ENCODE measurements around the gene PLEKHG4. TPM values are rescaled to one million over a fixed set of nuclear protein-coding genes. Genes with fewer than 3 reads are reported as not detected.

PLEKHG4 gene
- polyA plus RNA-seq, 1 donor from 2014 or later: 0.65 TPM

- Mint-ChIP-seq H3K27ac (peak overlapping the region in 2 of 3 donors; percentile 4 to 58), H3K27me3 (peaks cover 19% of the 10 kb centered on the region), H3K4me3 (peak overlapping the region in 3 of 4 donors; percentile 9 to 86 (median 52)), H3K36me3 (no peaks in the 10 kb centered on the region), H3K9me3 (no peaks in the 10 kb centered on the region), H3K4me1 (peaks cover 15 to 18% (median 18%) of the 10 kb centered on the region in 3 donors)
These were observed 29.3 kb upstream of the PLEKHG4 start for GRCh38 chr16:67250045-67250327.

GRCh38 chr16:67252609-67253497, 26.5 kb upstream of the PLEKHG4 start:
- Mint-ChIP-seq H3K4me1 (peaks cover 5 to 8% (median 8%) of the 10 kb centered on the region in 3 donors), H3K27me3 (peaks cover 18% of the 10 kb centered on the region), H3K27ac (no peak overlapping the region), H3K9me3 (no peaks in the 10 kb centered on the region), H3K36me3 (no peaks in the 10 kb centered on the region), H3K4me3 (peak overlapping the region in 1 of 4 donors; percentile 9)

DNA sequence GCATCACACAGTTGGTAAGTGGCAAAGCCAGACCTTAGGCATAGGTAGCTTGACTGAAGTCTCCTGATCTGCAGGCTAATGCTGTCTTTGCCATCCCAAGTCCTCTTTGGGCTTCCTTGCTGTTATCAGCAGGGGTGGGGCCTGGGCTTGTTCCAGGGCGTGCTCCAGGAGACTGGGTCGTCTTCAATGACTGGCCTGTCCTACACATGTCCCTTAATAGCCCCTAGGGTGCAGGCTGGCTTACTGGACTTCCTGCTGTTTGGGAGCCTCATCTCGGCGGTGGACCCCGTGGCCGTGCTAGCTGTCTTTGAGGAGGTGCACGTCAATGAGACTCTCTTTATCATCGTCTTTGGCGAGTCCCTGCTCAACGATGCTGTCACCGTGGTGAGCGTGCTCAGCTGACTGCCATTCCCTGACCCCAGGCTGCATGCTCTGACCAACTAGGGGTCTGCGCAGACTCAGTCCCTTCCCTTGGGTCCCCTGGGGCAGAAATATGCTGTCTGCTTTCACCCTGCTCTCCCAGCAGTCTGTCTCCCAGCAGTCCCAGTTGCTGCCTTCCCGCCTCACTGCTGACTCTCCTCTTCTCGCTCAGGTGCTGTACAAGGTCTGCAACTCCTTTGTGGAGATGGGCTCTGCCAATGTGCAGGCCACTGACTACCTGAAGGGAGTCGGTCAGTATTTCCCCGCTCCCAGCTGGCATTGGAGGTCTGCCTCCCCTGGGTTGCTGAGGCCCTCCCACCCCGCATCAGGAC, 24.4 kb upstream of the PLEKHG4 start:
- Mint-ChIP-seq H3K27ac (no peak overlapping the region), H3K36me3 (no peaks in the 10 kb centered on the region), H3K9me3 (no peaks in the 10 kb centered on the region), H3K4me1 (peaks cover 0 to 4% (median 3%) of the 10 kb centered on the region in 3 donors), H3K27me3 (peaks cover 7% of the 10 kb centered on the region), H3K4me3 (no peak overlapping the region)

- peaks cover 3% of the 10 kb centered on the region for H3K27me3 Mint-ChIP-seq
- no peaks in the 10 kb centered on the region for H3K9me3 Mint-ChIP-seq
- H3K36me3 Mint-ChIP-seq: no peaks in the 10 kb centered on the region
- no peak overlapping the region for H3K27ac Mint-ChIP-seq
- H3K4me3 Mint-ChIP-seq: no peak overlapping the region
- H3K4me1 Mint-ChIP-seq: peaks cover 0 to 4% (median 3%) of the 10 kb centered on the region in 3 donors
These were observed 23.6 kb upstream of the PLEKHG4 start for GRCh38 chr16:67255553-67256221.

GRCh38 chr16:67256701-67257230, 22.6 kb upstream of the PLEKHG4 start:
- H3K9me3 Mint-ChIP-seq: no peaks in the 10 kb centered on the region
- no peaks in the 10 kb centered on the region for H3K36me3 Mint-ChIP-seq
- H3K4me1 Mint-ChIP-seq: peaks cover 0 to under 1% (median under 1%) of the 10 kb centered on the region in 3 donors
- peak overlapping the region in 1 of 4 donors; percentile 57 for H3K4me3 Mint-ChIP-seq
- H3K27me3 Mint-ChIP-seq: peaks cover 3% of the 10 kb centered on the region
- H3K27ac Mint-ChIP-seq: no peak overlapping the region

- H3K27me3 Mint-ChIP-seq: peaks cover 3% of the 10 kb centered on the region
- H3K27ac Mint-ChIP-seq: no peak overlapping the region
- H3K4me1 Mint-ChIP-seq: no peaks in the 10 kb centered on the region
- H3K36me3 Mint-ChIP-seq: no peaks in the 10 kb centered on the region
- no peaks in the 10 kb centered on the region for H3K9me3 Mint-ChIP-seq
- no peak overlapping the region for H3K4me3 Mint-ChIP-seq
These were observed 21.7 kb upstream of the PLEKHG4 start for GRCh38 chr16:67257486-67258160.

- Mint-ChIP-seq H3K4me1 (no peaks in the 10 kb centered on the region), H3K4me3 (no peak overlapping the region), H3K27ac (no peak overlapping the region), H3K9me3 (no peaks in the 10 kb centered on the region), H3K27me3 (peaks cover 3% of the 10 kb centered on the region), H3K36me3 (no peaks in the 10 kb centered on the region)
These were observed 21.0 kb upstream of the PLEKHG4 start for GRCh38 chr16:67258161-67258835.

DNA sequence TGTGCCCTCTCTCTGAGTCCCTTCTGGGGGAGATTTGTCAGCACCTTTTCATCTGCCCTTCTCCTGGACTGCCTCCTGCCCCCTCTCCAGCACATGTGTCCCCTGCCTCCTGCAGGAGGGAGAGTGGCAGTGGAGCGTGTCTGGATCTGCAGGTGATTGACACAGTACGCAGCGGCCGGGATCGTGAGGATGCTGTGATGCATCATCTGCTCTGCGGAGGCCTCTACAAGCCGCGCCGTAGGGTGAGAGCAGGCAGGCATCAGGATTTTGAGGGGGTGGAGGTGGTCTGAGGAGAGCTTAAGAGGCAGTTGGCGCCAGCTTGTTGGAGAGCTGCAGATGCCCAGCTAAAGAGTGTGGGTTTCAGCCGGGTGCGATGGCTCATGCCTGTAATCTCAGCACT, 19.6 kb upstream of the PLEKHG4 start:
- Mint-ChIP-seq H3K27me3 (peaks cover 3% of the 10 kb centered on the region), H3K36me3 (no peaks in the 10 kb centered on the region), H3K4me1 (no peaks in the 10 kb centered on the region), H3K27ac (peak overlapping the region in 1 of 3 donors; percentile 82), H3K4me3 (peak overlapping the region in 1 of 4 donors; percentile 39), H3K9me3 (no peaks in the 10 kb centered on the region)

DNA sequence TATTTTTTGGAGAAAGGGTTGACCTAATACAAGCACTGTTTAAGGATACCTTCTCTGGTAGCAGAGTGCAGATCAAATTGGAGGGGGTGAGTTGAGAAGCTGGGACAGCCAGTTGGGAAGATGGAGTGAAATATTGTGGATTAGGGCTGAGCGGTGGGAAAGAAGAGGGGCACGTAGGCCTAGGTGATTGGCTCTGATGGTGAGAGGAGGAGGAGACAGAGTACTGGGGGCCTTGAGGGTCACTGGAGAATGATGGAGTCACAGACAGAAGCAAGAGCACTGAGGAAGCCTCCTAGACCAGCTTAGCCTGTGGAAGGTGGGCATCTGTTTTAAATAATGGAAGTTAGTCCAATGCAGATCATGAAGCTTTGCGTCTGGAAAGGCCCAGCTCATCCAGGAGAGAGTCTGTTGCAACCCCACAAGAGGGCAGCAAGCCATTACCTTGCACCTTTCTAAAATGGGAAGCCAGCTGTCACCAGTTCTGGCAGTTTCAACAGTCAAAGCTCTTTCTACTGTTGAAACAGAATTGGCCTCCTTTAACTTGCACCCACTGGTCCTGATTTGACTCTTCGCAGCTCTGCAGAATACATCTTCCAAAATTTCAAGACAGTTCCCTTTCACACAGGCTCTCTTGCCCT, 18.8 kb upstream of the PLEKHG4 start:
- no peak overlapping the region for H3K27ac Mint-ChIP-seq
- H3K9me3 Mint-ChIP-seq: no peaks in the 10 kb centered on the region
- peaks cover 3% of the 10 kb centered on the region for H3K27me3 Mint-ChIP-seq
- no peaks in the 10 kb centered on the region for H3K36me3 Mint-ChIP-seq
- no peak overlapping the region for H3K4me3 Mint-ChIP-seq
- H3K4me1 Mint-ChIP-seq: no peaks in the 10 kb centered on the region

GRCh38 chr16:67263201-67263600, 16.1 kb upstream of the PLEKHG4 start:
- H3K9me3 Mint-ChIP-seq: no peaks in the 10 kb centered on the region
- no peaks in the 10 kb centered on the region for H3K36me3 Mint-ChIP-seq
- no peaks in the 10 kb centered on the region for H3K4me1 Mint-ChIP-seq
- peaks cover 2% of the 10 kb centered on the region for H3K27me3 Mint-ChIP-seq
- H3K4me3 Mint-ChIP-seq: no peak overlapping the region
- no peak overlapping the region for H3K27ac Mint-ChIP-seq

GRCh38 chr16:67264277-67264676, 15.1 kb upstream of the PLEKHG4 start:
- Mint-ChIP-seq H3K27ac (no peak overlapping the region), H3K9me3 (no peaks in the 10 kb centered on the region), H3K4me1 (no peaks in the 10 kb centered on the region), H3K36me3 (no peaks in the 10 kb centered on the region), H3K4me3 (no peak overlapping the region), H3K27me3 (peaks cover 2% of the 10 kb centered on the region)

GRCh38 chr16:67264866-67265265, 14.5 kb upstream of the PLEKHG4 start:
- Mint-ChIP-seq H3K27ac (no peak overlapping the region), H3K36me3 (no peaks in the 10 kb centered on the region), H3K27me3 (peaks cover 2% of the 10 kb centered on the region), H3K4me3 (no peak overlapping the region), H3K9me3 (no peaks in the 10 kb centered on the region), H3K4me1 (no peaks in the 10 kb centered on the region)

DNA sequence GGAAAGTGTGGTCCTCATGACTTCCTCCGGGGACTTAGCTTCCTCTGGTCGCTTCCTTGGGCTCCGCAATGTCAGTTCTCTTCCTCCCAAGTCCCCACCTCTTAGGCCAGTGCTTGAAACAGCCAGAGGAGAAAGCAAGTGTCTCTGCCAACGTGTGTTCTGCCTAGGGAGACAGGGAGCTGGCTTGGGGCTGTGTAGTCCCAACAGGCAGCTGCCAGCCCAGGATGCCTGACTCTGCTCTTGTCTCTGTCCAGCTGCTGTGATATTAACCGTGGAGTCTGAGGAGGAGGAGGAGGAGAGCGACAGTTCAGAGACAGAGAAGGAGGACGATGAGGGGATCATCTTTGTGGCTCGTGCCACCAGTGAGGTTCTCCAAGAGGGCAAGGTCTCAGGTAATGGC, 13.5 kb upstream of the PLEKHG4 start:
- no peaks in the 10 kb centered on the region for H3K9me3 Mint-ChIP-seq
- H3K27me3 Mint-ChIP-seq: peaks cover 2% of the 10 kb centered on the region
- H3K4me1 Mint-ChIP-seq: no peaks in the 10 kb centered on the region
- no peaks in the 10 kb centered on the region for H3K36me3 Mint-ChIP-seq
- no peak overlapping the region for H3K27ac Mint-ChIP-seq
- H3K4me3 Mint-ChIP-seq: no peak overlapping the region

DNA sequence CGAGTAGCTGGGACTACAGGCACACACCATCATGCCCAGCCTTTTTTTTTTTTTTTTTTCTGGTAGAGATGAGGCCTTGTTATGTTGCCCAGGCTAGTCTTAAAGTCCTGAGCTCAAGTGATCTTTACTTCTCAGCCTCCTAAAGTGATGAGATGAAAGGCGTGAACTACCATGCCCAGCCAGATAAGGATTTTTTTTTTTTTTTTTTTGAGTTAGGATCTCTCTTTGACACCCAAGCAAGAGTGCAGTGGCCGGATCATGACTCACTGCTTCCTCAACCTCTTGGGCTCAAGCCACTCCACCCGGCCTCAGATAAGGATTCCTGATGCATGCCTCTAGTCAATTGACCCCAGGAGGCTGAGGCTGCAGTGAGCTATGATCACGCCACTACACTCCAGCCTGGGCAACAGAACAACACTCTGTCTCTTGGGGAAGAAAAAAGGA, 11.2 kb upstream of the PLEKHG4 start:
- H3K4me1 Mint-ChIP-seq: peaks cover 0 to 1% (median 0%) of the 10 kb centered on the region in 3 donors
- no peaks in the 10 kb centered on the region for H3K9me3 Mint-ChIP-seq
- H3K36me3 Mint-ChIP-seq: no peaks in the 10 kb centered on the region
- no peak overlapping the region for H3K27ac Mint-ChIP-seq
- no peak overlapping the region for H3K4me3 Mint-ChIP-seq
- H3K27me3 Mint-ChIP-seq: peaks cover 2% of the 10 kb centered on the region
